Measurements from ENCODE around the gene PSMD2. TPM values are rescaled to one million over a fixed set of nuclear protein-coding genes. Genes with fewer than 3 reads are reported as not detected.
"Not testable (repeated sequence)": the region's sequence is repeated elsewhere in the genome, so short reads cannot be mapped to it uniquely, and the experiment has no call there.

PSMD2 gene
- total and polyA plus RNA-seq, 11 donors, result 82.3 to 443 (median 232) TPM

GRCh38 chr3:184261270-184261853 lies 37.7 kb upstream of the PSMD2 start, which contains the start of gene CAMK2N2:
Gene CAMK2N2, minus strand, starts transcription at chr3:184261553. Its CDS starts 268 bp downstream, at chr3:184261285.
- Histone ChIP-seq H3K9me3 (no peaks in the 10 kb centered on the region), H3K27me3 (peaks cover 8 to 73% (median 50%) of the 10 kb centered on the region in 9 donors), H3K4me1 (peaks cover 8 to 35% (median 22%) of the 10 kb centered on the region in 12 donors), H3K36me3 (no peaks in the 10 kb centered on the region), H3K27ac (no peak within 1 kb of the TSS), H3K4me3 (peak within 1 kb of the TSS; percentile 10 to 59 (median 50))
- TF ChIP-seq CTCF (IDR thresholded peaks at IDR 0.05) (no peak), POLR2A (IDR thresholded peaks at IDR 0.05) (no peak)
- 0 to 1% (median 0%) methylated on average over 2 to 67 of the region's 67 CpGs for WGBS, 4 donors
- ATAC-seq (peak; percentile 18 to 74 (median 70)), DNase-seq (peak in 4 of 5 donors; percentile 45 to 77 (median 56))
- intact Hi-C loops (cut with DNase I), result loop anchor here in 1 of 10 donors (10.0 kb wide), 1 partner anchor 217 kb away; no protein-coding TSS in a partner anchor

GRCh38 chr3:184261854-184262763 lies 36.9 kb upstream of the PSMD2 start:
- WGBS, 4 donors, result 0 to 2% (median 2%) methylated on average over 37 to 66 of the region's 66 CpGs
- H3K36me3 ChIP-seq, result no peaks in the 10 kb centered on the region
- DNase-seq (no peak), ATAC-seq (peak in 1 of 4 donors; percentile 7)
- H3K4me1 ChIP-seq, result peaks cover 8 to 35% (median 22%) of the 10 kb centered on the region in 12 donors
- intact Hi-C loops (cut with DNase I), result loop anchor here in 1 of 10 donors (10.0 kb wide), 1 partner anchor 217 kb away; no protein-coding TSS in a partner anchor
- H3K27ac ChIP-seq, result no peak overlapping the region
- peaks cover 8 to 73% (median 50%) of the 10 kb centered on the region in 9 donors for H3K27me3 ChIP-seq
- TF ChIP-seq CTCF (IDR thresholded peaks at IDR 0.05) (no peak), POLR2A (IDR thresholded peaks at IDR 0.05) (no peak)
- H3K9me3 ChIP-seq, result no peaks in the 10 kb centered on the region
- peak overlapping the region; percentile 8 to 59 (median 50) for H3K4me3 ChIP-seq

- peak overlapping the region in 2 of 12 donors; percentile 46 to 56 for H3K4me3 ChIP-seq
- peaks cover 8 to 73% (median 50%) of the 10 kb centered on the region in 9 donors for H3K27me3 ChIP-seq
- H3K4me1 ChIP-seq, result peaks cover 8 to 35% (median 22%) of the 10 kb centered on the region in 12 donors
- intact Hi-C loops (cut with DNase I), result loop anchor here in 1 of 10 donors (10.0 kb wide), 1 partner anchor 218 kb away; no protein-coding TSS in a partner anchor
- no peaks in the 10 kb centered on the region for H3K36me3 ChIP-seq
- H3K27ac ChIP-seq, result no peak overlapping the region
- ATAC-seq (no peak), DNase-seq (no peak)
- 14 to 19% (median 15%) methylated on average over 12 to 15 of the region's 15 CpGs for WGBS, 4 donors
- TF ChIP-seq POLR2A (IDR thresholded peaks at IDR 0.05), result no peak
- TF ChIP-seq CTCF (IDR thresholded peaks at IDR 0.05), result no peak
- no peaks in the 10 kb centered on the region for H3K9me3 ChIP-seq
These were observed 36.3 kb upstream of the PSMD2 start for GRCh38 chr3:184262764-184263179.

GRCh38 chr3:184267249-184267648 lies 31.8 kb upstream of the PSMD2 start:
- ATAC-seq, H3K4me3 ChIP-seq, H3K9me3 ChIP-seq, H3K4me1 ChIP-seq, H3K27ac ChIP-seq, DNase-seq, H3K36me3 ChIP-seq: not testable (repeated sequence)
- H3K27me3 ChIP-seq, result peaks cover 10 to 61% (median 31%) of the 10 kb centered on the region in 9 donors
- 85 to 92% (median 87%) methylated on average over 1 of the region's 1 CpG for WGBS, 4 donors
- intact Hi-C loops (cut with DNase I), result loop anchor here in 1 of 10 donors (10.0 kb wide), 1 partner anchor 222 kb away; no protein-coding TSS in a partner anchor

All from heart left ventricle (tissue), 16 donors.